ENCODE measurements around the gene FAM185A.
"Not testable (repeated sequence)": the region's sequence is repeated elsewhere in the genome, so short reads cannot be mapped to it uniquely, and the experiment has no call there.

DNA sequence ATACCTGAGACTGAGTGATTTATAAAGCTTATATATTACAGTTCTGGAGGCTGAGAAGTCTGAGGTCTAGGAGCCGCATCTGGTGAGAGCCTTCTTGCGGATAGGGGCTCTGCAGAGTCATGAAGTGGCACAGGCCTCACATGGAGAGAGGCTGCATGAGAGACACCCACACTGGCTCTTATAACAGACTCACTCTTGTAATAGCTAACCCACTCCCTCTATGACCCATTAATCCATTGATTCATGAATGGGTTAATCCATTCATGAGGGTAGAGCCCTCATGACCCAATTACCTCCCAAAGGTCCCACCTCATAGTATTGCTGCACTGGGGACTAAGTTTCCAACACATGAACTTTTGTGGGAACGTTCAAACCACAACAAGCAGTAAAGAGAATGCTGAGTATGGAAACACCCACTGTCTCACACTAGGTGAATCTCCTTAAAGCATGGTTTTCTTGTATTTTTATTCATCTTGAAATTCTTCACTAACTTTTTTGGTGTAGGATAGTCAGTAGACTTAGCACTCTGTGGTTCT, 20.9 kb downstream of the FAM185A start:
- not testable (repeated sequence) for TF ChIP-seq CHD2 (IDR thresholded peaks at IDR 0.05; ENCODE audit: low read length, partially characterized antibody); SREBF2 (IDR thresholded peaks at IDR 0.05); CTCF (IDR thresholded peaks at IDR 0.05); TP53 (CRISPR knock-in tag; IDR thresholded peaks at IDR 0.05); SMC3 (IDR thresholded peaks at IDR 0.05); MAFK (IDR thresholded peaks at IDR 0.05; ENCODE audit: partially characterized antibody); CBX2 (IDR thresholded peaks at IDR 0.05; ENCODE audit: borderline replicate concordance, low read depth); CEBPB (IDR thresholded peaks at IDR 0.05); MYC (IDR thresholded peaks at IDR 0.05; ENCODE audit: borderline replicate concordance, low read length); POLR2A (IDR thresholded peaks at IDR 0.05; ENCODE audit: low read length); ESRRA (IDR thresholded peaks at IDR 0.05; ENCODE audit: borderline replicate concordance, low read length); RAD21 (conservative IDR thresholded peaks at IDR 0.05 in 1 of 2, IDR thresholded peaks at IDR 0.05 in 1 of 2); MAZ (IDR thresholded peaks at IDR 0.05; ENCODE audit: borderline replicate concordance, low read depth, low read length)
- TF ChIP-seq, protein P1, sequence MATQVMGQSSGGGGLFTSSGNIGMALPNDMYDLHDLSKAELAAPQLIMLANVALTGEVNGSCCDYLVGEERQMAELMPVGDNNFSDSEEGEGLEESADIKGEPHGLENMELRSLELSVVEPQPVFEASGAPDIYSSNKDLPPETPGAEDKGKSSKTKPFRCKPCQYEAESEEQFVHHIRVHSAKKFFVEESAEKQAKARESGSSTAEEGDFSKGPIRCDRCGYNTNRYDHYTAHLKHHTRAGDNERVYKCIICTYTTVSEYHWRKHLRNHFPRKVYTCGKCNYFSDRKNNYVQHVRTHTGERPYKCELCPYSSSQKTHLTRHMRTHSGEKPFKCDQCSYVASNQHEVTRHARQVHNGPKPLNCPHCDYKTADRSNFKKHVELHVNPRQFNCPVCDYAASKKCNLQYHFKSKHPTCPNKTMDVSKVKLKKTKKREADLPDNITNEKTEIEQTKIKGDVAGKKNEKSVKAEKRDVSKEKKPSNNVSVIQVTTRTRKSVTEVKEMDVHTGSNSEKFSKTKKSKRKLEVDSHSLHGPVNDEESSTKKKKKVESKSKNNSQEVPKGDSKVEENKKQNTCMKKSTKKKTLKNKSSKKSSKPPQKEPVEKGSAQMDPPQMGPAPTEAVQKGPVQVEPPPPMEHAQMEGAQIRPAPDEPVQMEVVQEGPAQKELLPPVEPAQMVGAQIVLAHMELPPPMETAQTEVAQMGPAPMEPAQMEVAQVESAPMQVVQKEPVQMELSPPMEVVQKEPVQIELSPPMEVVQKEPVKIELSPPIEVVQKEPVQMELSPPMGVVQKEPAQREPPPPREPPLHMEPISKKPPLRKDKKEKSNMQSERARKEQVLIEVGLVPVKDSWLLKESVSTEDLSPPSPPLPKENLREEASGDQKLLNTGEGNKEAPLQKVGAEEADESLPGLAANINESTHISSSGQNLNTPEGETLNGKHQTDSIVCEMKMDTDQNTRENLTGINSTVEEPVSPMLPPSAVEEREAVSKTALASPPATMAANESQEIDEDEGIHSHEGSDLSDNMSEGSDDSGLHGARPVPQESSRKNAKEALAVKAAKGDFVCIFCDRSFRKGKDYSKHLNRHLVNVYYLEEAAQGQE (IDR thresholded peaks at IDR 0.05), result not testable (repeated sequence)

Measured in A549 (cell line).